OCI-LY3 (cell line): ENCODE data around the gene ITPR1.

Experiments
- H2AFZ ChIP-seq: fragments of 200-600, 300-600 bp; shearing (Covaris generic); 2 replicates; pipeline ENCODE4 v1.6.0; 2014; ENCODE audit warnings: antibody characterized with exemption, low read depth, low read length
- H3K27ac ChIP-seq: fragments of 200-600, 300-600 bp; sonication (generic); 2 replicates; pipeline ENCODE4 v1.5.1; 2014; ENCODE audit warnings: mild to moderate bottlenecking, low read length, moderate library complexity, mixed read lengths
- H3K27me3 ChIP-seq: fragments of 200-600, 300-600 bp; sonication (generic); 2 replicates; pipeline ENCODE4 v1.6.1; 2014; ENCODE audit warnings: low read depth, low read length, mixed read lengths
- H3K36me3 ChIP-seq: fragments of 200-600, 300-600 bp; sonication (generic); replicated peaks from 2 replicates; pipeline ENCODE3; 2014; ENCODE audit warnings: low read depth, low read length, mixed read lengths
- H3K4me1 ChIP-seq: fragments of 300-600, 200-600 bp; sonication (generic); 2 replicates; pipeline ENCODE4 v1.6.1; 2014; ENCODE audit warnings: low read length, mixed read lengths
- H3K4me2 ChIP-seq: fragments of 200-600, 300-600 bp; sonication (generic); 2 replicates; pipeline ENCODE4 v1.6.1; 2014; ENCODE audit warnings: low read length, mixed read lengths
- H3K4me3 ChIP-seq: fragments of 300-600, 200-600 bp; sonication (generic); 2 replicates; pipeline ENCODE4 v1.5.1; 2014; ENCODE audit warnings: antibody characterized with exemption, mild to moderate bottlenecking, low read length, moderate library complexity
- H3K79me2 ChIP-seq: fragments of 300-600, 200-600 bp; shearing (Covaris generic); 2 replicates; pipeline ENCODE4 v1.6.1; 2014; ENCODE audit warnings: mild to moderate bottlenecking, low read length, mixed read lengths
- H3K9ac ChIP-seq: fragments of 300-600, 200-600 bp; shearing (Covaris generic); 2 replicates; pipeline ENCODE4 v1.6.0; 2014; ENCODE audit warnings: mild to moderate bottlenecking, low read length, moderate library complexity
- H3K9me3 ChIP-seq: fragments of 200-600, 300-600 bp; shearing (Covaris generic); 2 replicates; pipeline ENCODE4 v1.6.1; 2014; ENCODE audit warnings: low read length, mixed read lengths; ENCODE audit not compliant: insufficient read depth
- H4K20me1 ChIP-seq: fragments of 200-600, 300-600 bp; sonication (generic); 2 replicates; pipeline ENCODE4 v1.6.1; 2016; ENCODE audit warnings: low read length, mixed read lengths; ENCODE audit not compliant: insufficient read depth
- EZH2phosphoT487 ChIP-seq: fragments of 200-600 bp; shearing (Covaris generic); IDR thresholded peaks from 2 replicates; pipeline ENCODE4 v1.6.1; 2018; ENCODE audit warnings: antibody characterized with exemption, mixed run types, low read depth
- TF ChIP-seq, protein P1 (sequence below): fragments of 200-600, 300-600 bp; sonication (generic); IDR thresholded peaks from 2 replicates; pipeline ENCODE4 v1.5.1; 2014; ENCODE audit warnings: antibody characterized with exemption, low read length, low read depth

ITPR1 gene

DNA sequence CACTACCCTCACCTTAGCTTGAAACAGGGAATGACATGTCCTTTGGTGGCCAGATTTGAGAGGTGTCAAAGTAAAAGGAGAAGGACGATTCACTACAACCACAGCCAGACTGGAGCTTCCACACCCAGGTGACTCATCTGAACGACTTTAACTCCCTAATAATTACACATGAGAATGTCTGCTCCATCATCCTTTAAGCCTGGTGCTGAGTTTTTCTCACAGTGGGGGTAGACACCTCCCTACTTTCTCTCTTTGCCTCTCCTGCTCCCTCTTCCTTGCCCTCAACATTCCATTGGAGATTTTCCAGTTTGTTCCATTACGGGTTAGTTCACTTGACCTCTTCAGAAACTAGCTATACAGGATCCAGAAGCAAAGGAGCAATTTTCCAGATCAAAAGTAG lies 331.8 kb downstream of the ITPR1 start:
- H2AFZ ChIP-seq: no peak overlapping the region
- no peak for TF ChIP-seq EZH2phosphoT487
- TF ChIP-seq, protein P1, sequence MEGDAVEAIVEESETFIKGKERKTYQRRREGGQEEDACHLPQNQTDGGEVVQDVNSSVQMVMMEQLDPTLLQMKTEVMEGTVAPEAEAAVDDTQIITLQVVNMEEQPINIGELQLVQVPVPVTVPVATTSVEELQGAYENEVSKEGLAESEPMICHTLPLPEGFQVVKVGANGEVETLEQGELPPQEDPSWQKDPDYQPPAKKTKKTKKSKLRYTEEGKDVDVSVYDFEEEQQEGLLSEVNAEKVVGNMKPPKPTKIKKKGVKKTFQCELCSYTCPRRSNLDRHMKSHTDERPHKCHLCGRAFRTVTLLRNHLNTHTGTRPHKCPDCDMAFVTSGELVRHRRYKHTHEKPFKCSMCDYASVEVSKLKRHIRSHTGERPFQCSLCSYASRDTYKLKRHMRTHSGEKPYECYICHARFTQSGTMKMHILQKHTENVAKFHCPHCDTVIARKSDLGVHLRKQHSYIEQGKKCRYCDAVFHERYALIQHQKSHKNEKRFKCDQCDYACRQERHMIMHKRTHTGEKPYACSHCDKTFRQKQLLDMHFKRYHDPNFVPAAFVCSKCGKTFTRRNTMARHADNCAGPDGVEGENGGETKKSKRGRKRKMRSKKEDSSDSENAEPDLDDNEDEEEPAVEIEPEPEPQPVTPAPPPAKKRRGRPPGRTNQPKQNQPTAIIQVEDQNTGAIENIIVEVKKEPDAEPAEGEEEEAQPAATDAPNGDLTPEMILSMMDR: no peak
- no peaks in the 10 kb centered on the region for H3K36me3 ChIP-seq
- no peak overlapping the region for H3K4me3 ChIP-seq
- H3K27ac ChIP-seq: no peak overlapping the region
- H3K9me3 ChIP-seq: no peaks in the 10 kb centered on the region
- H3K27me3 ChIP-seq: peaks cover 71% of the 10 kb centered on the region
- no peak overlapping the region for H3K9ac ChIP-seq
- H3K4me2 ChIP-seq: no peak overlapping the region
- H3K79me2 ChIP-seq: no peaks in the 10 kb centered on the region
- H4K20me1 ChIP-seq: no peaks in the 10 kb centered on the region
- H3K4me1 ChIP-seq: no peaks in the 10 kb centered on the region

DNA sequence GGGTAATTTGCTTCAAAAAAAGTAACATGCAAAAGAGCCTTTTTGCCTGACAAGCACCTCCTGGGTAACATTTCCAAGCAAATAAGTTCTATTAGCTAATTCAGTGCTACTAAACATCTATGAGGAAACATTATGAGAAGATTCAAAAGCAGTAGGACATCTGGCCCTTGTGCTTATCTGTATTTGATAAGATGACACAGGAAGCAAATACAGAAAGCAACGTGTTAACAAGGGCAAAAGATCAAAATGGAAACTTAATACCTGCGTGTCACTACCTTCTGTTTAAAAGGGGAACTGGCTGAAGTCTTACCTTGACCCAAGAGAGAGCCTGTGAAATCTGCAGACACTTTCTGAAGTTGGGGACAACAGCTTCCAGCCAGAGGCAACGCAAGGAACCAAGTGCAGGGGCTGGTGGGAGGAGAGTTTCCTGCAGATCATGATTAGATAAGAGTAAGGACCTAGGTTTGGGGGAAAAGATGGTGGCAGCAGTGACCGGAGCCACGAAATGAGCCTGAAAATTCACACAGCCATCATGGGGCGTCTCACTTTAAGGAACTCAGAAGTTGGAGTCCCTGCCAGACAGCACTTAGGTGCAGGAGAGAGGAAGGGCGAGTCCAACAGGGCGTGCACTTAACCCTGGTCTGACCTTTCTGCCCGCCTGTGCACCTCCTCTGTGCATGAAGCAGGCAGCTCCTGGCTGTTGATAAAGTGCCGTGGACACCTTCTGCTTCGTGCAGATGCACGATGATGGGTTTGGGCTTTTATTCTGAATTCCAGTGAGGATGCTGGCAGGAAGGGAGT lies 332.5 kb downstream of the ITPR1 start:
- Histone ChIP-seq H3K79me2 (no peaks in the 10 kb centered on the region), H3K4me3 (no peak overlapping the region), H3K36me3 (no peaks in the 10 kb centered on the region), H3K27ac (no peak overlapping the region), H3K4me1 (peaks cover 6% of the 10 kb centered on the region), H3K9ac (no peak overlapping the region), H3K4me2 (no peak overlapping the region), H2AFZ (no peak overlapping the region), H3K27me3 (peaks cover 71% of the 10 kb centered on the region), H4K20me1 (no peaks in the 10 kb centered on the region), H3K9me3 (no peaks in the 10 kb centered on the region)
- no peak for TF ChIP-seq EZH2phosphoT487
- TF ChIP-seq, protein P1: no peak

DNA sequence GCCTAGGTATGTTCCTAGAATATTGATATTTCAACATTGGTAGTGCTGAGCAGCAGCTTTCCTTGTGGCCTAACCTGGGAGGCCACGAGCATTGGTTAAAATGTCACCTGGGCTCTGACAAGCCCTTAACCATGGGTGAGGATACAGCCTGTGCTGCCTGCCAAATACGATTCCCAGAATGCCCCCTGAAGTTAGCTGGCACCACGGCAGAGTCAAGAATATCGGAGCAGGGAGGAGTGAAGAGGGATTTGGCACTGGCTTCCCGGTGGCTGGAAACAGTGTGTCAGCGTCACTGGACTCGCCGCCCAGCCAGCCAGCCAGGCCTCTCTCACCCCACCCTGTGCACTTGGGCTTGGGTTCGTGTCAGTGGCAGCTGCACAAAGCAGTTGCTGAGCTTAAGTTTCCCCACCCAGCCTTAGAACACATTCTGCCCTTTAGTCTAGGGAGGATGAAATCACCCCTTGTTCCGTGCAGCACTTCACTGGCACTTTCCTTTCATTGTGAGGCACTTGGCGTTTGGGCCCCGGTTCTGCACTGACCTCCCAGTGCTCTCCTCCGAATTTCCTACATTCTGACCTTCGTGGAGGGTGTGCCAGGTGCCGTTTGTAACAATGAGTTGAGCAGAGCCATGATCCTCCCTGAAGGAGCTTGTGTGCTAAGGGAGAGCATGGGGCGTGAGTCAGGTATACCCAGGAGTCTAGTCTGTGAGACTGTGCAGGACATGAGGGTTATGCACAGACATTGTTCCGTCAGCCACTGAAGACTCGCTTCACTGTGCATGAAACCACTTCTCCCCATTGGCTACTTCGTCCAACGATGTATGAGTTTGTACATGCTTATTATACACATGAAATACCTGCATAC lies 333.3 kb downstream of the ITPR1 start:
- Histone ChIP-seq H3K4me2 (no peak overlapping the region), H3K9ac (no peak overlapping the region)

More for the DNA sequence above, 333.3 kb downstream of the ITPR1 start:
- Histone ChIP-seq H3K79me2 (no peaks in the 10 kb centered on the region), H3K9me3 (no peaks in the 10 kb centered on the region), H3K27me3 (peaks cover 65% of the 10 kb centered on the region), H3K36me3 (no peaks in the 10 kb centered on the region), H3K4me3 (no peak overlapping the region), H4K20me1 (no peaks in the 10 kb centered on the region), H3K4me1 (peaks cover 13% of the 10 kb centered on the region), H3K27ac (no peak overlapping the region), H2AFZ (no peak overlapping the region)
- TF ChIP-seq, protein P1: no peak
- no peak for TF ChIP-seq EZH2phosphoT487
